Mesenteric fat pad (tissue), 1 donor: ENCODE data around the gene TSHZ1. TPM values are rescaled to one million over a fixed set of nuclear protein-coding genes. Genes with fewer than 3 reads are reported as not detected.

Experiments
- DNase-seq: peaks from one replicate; pipeline ENCODE4 v3.0.0-alpha.2; 2020; ENCODE audit warnings: low spot score
- total RNA-seq: library from RNA; stranded (reverse); fragmentation: NEBNext Ultra II Directional; extraction: Animal tissue kit (Norgen Biotek cat#: 25700); gene quantifications from one replicate; pipeline ENCODE4 v1.2.1, GENCODE V29; 2021
- donor health status: DM: yes; HTN: yes; CAD: no.

TSHZ1 gene
- total RNA-seq, 1 donor from 2014 or later, result 20.9 TPM

DNA sequence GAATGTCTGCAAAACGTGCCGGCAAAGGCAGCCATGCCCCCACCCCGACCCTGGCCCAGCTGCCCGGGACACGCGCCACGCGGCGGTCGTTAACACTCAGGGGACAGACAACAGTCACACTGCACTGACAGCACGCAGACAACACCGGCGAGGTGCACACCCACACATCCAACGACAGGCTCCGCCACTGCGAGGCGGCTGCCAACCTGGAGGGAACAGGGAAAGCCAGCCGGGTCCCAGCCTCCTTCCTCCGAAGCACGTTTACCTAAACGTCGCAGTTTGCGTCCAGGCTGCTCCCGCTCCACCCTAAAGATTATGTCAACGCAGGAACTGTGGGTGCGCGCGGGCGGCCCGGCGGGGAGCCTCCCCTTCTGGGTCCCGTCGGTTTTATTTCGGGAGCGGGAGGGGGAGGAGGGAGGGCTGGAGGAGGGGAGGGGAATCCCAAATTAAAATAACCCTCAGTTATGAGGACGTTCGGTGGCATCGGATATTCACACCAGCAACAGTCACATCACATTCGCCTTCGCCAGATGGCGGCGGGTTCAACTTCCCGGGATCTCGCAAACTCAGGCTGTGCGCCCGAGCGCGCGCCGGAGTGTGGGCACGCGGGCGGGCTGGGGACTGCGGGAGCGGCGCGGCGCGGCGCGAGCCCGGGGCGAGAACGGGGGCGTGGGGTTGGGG lies 2.3 kb upstream of the TSHZ1 start:
- DNase-seq, result no peak

DNA sequence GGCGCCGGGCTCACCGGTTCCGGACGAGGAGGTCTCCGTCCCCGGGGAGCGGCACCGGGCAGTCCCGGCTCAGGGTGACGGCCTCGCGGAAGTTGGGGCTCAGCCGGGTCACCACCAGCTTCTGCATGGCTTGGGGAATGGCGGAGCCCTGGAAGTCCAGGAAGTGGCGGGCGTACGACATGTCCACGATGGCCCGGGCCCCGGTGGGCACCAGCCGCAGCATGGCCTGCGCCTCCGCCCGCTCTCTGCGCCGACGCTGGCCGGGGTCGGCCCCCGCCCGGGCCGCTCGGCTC lies 1.8 kb upstream of the TSHZ1 start:
- DNase-seq, result no peak

DNA sequence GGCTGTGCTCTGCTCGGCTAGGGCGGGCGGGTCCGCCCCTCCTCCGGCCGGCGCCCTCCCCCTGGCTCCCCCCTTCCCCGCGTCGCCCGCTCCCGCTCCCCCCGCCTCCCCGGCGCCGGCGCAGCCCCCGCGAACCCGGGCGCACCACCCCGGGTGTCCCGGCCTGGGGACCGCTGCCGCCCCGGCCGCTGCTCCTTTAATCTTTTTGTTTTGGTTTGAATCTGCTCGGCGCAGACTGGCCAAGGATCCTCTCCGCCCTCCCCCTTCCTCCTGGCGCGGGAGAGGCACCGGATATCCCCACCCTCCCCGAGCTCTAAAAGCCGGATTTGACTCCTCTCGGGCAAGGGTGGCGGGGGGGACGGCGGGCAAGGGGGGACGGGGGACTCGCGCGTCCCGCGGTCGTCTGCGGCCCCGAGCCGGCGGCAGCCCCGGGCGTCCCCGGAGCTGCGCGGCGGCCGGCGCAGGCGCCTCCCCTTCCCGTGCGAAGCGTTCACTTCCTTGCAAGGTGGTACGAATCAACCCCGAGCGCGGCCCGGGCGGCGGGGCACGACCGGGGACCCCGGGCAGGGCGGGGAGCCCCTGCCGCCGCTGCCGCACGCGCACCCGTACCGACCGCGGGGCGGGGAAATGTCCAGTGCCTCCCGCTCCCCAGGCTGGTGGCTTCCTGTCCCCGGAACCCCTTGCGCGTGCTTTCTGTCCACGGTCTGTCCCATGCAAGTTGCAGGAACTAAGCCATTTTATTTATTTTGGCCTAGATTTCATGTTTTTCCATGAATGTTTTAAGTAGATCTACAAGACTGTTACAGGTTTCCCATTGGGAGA lies 1.3 kb upstream of the TSHZ1 start, which contains the start of gene PTGR3:
Gene PTGR3, minus strand, starts transcription at position 11 of the 822 bp plus-strand sequence. CDS start 81 bp downstream, outside the sequence.
- peak; percentile 94 for DNase-seq

DNA sequence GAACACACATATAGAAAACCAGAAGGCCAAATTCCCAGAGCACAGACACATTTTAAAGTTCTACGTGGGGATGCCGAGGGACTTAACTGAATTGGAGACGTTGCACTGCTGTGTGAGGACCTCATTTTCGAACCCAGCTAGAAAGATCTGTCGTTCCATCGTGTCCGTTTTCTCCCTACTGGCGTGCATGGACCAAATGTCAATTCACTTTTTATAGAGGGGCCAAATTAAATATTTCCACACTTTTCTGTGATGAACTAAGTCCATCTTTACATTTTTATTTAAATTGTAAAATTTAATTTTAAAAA lies 692 bp upstream of the TSHZ1 start:
- DNase-seq, result no peak

DNA sequence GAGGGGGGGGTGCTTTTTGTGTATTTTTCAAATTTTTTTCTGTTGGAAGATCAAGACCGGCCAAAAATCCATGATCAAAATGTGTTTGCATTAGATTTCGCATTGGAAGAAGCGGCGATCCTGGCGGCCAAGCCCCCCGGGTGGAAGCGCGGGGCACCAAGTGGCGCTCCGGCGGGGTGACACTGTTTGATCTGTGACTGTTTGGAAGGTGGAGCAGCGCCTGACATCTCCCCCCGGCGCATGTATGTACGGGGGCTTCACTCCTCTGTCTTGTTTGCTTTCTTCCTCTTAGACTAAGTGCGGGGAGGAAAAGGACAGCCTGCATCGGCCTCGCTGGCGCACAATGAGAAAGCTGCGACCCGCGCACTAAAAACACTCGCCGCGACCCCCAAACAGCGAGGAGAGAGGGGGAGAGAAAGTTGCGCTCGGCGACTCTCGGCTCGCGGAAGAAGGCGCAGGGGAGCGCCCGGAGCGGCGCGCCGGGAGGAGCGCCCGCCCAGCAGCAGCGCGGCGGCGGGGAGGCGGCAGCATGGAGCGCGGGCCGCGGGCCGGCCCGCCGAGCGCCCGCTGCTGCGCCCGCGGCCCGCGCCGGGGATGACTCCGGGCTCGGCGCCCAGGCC lies 515 bp downstream of the TSHZ1 start:
- DNase-seq, result no peak

DNA sequence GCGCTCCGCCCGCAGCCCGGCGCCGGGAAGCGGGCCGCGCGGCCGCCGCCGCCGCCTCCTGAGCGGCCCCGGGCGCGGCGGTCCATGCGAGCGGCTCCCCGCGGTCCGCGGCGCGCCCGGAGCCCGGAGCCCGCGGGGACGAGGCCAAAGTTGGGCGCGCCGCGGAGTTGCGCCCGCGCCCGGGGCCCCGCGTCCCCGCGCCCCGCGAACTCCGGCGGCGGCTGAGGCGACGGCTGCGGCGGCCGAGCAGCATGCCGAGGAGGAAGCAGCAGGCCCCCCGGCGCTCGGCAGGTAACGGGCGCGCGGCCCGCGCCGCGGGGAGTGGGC lies 992 bp downstream of the TSHZ1 start:
- DNase-seq, result no peak

DNA sequence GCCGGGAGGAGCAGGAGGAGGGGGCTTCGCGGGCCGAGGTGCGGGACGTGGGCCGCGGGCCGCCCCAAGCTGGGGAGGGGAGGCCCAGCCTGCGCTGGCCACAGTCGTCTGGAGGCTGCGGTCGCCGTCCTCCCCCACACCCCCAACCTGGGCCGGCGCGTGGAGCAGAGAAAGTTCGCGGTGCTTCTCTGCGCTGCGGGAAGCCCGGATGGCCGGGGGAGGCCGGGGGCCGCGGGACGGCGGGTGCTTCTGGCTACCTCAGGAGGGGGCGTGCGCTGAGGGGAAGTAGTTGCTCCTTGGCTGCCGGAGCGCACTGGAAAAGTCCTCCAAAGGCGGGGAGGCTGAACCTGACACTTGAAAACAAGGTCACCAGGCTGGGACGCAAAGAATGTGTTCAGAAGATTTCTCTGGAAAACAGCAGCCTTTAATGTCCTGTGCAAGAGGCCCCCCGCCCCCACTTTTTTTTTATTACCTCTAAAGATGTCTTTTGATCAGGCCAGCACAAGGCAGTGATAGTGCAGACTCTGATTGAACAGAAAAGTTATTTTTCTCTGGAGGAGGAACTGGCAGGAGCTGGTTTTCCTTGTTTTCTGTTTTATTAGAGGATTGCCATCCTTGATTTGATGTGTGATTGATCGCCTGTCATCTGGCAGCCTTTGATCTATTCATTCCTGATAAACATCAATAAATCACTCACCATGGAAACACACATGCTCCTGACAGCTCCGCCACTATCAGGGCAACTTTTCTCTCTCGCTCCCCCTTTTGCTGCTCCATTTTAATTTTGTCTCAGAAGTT lies 1.6 kb downstream of the TSHZ1 start:
- DNase-seq, result no peak

DNA sequence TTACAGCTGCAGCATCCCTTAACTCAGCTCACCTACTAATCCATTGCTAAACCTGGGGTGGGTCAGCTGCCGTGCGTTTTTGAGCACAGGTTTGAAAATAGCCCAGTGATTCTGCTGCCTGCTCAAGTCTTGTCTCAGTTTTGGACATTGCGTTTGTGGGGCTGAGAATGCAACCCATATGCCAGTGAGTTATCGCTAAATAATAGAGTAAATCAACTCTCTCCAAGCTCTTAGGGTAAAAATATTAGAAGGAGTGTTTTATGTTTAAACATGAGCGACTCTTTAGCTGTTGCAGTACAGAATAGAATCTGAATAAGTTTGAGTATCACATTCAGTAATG lies 2.1 kb downstream of the TSHZ1 start:
- no peak for DNase-seq

DNA sequence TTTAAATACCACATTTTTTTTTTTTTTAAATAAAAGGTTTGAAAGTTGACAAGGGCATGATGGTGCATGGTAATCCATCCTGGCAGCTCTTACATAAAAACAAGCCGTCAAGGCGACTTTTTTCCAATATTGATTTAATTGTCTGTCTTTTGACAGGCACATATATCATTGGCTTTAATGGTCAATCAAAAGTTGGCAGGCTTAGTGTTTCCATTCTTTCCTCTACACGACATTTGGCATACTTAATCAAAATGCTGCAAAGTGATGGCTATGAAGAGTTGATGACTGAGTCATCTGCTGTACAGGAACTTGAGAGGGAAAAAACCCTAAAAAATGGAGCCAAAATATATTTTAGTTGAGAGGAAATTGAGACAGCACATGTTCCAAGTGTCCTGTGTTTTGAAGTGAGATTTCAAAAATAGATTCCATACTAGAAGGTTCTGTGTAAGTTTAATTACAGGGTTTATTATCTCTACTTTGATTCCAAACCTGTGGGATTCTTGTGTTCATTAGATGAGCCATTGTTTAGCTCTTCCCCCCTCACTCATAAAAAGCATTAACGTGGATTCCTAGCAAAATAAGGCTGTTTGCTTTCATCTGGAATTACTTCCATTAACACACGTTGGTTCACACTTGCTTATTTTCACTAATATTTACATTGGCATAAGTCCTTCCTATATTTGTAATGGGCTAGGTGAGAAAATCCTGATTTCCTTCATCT lies 3.2 kb downstream of the TSHZ1 start:
- no peak for DNase-seq

DNA sequence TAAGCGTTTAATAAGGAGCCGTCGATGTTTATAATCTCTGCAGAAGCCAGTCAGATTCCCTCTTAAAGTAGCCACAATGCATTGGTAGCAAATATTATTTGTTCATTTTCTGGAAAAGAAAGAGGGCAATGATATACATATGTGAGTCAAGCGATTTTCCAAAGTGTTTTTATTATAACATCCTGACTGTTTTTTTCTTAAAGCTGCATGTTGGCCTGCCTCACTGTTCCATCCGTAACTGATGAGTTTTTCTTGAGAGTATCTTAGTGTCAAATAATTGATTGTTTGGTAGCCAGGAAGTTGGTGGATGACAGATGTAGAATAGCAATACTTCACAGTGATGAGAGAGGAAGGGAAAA lies 3.7 kb downstream of the TSHZ1 start:
- no peak for DNase-seq

DNA sequence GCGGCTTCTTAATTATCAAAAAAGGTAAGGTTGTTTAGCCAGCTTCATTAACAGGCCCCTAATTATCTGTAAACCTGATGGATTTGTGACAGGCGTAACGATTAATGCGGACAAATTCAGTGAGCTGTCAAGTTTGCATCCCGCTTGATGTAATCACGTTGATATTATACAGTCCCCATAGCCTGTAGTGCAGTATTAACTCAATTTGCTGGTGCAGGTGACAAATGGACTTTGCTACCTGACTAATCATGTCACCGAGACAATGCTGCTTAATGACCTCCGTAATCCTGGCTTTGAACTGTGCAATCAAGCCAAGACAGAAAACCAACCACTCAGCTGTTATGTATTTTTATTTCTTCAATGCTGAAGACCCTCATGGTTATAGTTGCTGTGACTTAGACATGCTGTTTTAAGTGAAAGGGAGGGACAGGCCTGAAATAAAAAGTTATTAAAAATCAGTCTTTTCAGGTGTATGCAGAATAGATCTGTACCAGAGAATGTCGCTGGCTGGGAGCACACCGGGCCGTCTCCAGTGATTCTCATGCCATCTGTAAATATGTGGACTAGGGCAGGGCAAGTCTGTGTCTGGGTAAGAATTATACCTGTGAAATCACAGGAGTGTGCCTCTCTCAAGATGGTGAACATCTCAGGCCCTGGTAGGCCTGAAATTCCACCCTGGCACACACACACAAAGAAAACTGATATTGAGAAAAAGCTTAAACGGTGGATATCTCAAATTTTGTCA lies 4.3 kb downstream of the TSHZ1 start:
- no peak for DNase-seq

DNA sequence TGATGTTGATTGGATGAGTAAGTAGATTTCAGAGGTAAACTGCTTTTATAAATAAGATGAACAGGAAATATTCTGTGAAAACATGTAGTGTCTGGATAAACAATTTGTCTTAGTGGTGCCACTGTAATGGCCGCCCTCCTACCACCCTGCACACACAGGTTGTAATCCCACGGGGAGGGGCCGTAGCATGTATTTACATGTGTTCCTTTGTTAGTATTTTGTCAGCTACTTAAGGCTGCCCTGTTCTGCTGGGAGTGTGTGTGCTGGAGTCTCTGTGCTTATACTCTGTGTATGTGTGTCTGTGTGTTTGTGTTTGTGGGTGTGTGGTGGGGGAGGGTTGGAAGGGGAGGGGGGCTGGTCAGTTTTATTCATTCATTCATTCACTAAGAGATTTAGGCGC lies 5.1 kb downstream of the TSHZ1 start:
- DNase-seq, result no peak

DNA sequence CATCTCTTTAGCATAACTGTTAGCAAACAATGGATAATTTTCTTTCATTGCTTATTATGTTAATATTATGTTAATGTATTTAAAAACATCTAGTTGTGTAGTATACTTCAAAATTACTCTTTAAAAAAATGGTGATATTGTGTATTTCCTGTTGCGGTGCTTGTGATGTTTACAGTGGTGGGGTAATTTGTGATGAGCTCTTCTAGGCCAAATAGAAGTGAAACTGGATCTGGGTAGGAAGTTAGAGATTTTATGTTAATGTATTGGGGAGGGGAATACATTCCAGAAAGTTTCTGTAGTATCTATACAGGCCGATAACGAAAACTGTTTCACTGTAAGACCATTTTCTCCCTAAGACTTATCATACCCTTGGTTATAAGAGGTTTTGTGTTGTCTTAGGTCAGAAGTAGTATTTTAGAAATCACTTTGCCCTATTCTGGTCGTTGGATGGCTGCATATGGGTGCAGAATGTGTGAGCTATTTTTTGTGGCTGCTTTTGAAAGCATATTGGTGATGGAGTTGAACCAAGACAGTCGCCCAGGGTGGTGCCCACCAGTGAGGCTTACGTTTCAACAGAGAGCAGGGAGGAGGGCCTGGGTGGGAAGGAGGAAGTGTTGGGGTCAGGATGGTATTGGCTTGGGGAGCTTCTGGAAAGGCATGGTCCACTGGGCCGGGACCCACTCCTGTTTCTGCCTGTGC lies 5.8 kb downstream of the TSHZ1 start:
- DNase-seq, result no peak

DNA sequence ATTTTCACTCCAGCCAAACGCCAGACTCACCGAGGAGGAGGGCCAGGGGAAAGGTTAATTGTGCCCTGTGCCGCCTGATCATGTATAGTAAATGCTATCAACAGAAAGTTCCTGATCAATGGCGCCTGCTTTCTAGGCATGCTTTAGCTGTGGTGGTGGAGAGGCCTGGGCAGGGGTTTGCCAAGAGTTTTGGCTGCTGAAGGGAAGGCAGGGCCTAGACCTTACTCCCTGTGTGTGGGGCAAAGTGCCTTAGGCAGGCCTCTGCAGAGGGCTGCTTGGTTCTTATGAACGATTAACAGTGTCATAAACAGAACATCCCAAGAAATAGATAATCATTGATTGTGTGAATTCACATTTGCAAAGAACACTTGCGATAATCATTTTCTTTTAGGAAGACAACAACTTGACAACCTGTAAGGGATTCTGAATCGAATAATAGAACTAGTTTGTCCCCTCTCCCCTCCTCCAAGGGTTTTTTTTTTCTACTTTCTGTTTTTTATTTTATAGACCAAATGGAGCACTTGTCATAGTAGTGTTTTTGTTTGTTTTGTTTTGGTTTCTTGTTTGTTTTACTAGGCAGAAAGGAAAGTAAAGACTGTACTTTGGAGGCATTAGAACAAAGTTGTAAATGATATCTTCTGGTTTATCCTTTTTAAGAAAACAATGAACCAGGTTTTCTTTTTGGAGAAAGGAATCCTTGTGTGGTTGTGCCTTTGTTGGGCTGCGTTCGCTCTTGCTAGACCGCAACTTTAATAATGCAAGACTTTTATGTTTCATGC lies 6.5 kb downstream of the TSHZ1 start:
- DNase-seq, result no peak

DNA sequence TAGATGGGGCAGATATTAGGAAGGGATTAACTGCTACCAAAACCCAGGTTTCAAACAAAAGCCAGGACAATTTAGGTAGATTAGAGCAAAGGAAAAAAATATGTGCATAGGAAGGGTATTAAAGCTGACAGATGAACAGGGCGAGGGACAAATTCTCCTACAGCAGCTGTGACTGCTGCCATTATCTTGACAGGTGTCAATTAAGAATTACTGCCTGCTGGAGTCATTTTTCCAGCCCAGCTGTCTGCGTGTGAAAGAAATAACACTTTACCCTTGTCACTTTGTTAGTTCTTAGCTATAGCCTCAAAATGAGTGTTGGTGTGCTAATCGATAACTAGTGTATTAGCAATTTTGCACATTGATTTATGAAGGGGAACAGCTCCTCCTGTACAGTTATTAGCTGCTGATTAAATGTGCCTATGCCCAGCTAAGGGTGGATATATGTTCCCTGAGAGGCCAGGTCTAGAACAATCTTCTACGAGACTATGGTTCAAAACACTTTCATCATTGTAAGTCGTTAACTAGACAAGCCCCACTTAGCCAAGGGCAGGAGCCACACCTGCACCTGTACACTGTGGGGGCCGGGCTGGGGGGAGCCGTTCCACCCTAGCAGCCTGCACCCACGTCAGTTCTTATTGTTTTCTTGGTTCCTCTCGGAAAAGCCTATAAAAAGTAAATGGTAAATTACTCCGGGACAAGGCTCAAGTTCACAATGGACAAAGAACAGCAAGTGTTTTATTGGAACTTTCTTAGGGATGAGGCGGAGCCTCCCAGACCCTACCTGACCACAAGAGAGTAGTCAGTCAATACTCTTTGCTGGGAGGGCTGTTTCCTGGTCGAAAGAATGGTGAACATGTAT lies 7.7 kb downstream of the TSHZ1 start:
- no peak for DNase-seq

DNA sequence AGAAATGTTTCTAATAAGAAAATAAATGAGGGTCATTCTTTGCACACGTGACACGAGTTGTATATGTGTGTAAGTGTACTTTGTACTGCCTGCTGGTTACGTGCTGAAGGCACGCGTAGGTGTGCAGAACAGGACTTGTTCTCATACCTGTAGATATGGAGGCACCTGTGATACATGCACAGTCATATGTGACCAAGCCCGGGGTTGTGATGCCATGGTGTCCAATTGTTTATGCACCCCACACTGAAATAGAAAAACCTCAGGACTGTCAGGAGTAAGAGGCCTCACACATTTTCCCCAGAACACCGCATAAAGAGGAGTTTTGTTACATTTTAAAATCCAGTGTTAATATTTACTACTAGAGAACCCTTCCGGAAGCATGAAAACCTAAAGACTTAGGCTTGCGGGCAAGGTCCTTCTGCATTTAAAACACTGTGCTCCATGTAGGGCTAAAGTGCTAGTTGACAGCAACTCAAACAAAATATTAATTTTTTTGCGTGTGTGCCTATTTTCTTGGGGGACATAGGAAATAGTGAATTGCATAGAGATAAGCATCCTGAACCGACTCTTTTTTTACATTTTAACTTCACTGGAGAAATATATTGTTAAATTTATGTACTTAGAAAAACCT lies 9.3 kb downstream of the TSHZ1 start:
- no peak for DNase-seq

DNA sequence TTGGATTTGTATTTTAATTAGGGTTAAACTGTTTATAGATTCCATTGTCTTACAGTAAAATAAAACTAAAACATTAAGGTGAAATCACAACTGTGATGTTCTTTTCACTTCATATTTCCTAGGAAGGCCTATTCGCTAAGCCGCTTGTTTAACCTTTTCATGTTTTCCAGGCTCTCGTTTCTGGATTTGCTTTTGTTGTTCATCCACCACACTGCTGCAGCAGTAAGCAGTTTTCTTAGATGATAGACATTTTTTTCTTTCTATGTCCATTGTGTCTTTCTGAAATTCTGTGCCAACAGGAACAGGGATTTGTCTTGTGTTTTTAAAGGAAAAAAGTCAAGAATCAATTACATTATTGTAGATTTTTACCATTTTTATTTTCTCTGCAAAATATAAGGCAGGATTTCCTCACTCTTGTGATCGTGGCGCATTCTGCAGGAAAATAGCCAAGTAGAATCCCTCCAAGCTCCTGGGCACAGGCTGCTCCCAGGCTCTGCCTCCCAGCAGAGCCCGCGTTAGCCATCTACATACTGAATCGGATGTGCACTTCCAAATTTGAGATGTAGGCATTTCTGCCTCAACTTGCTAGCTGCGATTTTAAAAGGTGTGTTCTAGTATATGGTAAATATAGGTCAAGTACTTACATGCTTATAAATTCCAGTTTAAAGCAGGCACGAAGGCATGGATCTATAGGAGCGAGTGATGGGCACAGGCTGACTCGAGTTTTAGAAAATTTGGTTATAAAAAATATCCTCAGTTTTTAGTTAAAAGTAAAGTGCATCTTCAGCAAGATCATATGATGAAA lies 10.2 kb downstream of the TSHZ1 start:
- DNase-seq, result no peak
